Esophagus muscularis mucosa (tissue), 3 donors: Measurements from ENCODE around the gene SUPT6H.

Experiments
- EP300 ChIP-seq: sonication (generic); formaldehyde crosslinking; IDR thresholded peaks from one replicate; pipeline ENCODE4 v1.6.1; 2017; ENCODE audit warnings: antibody characterized with exemption
- POLR2AphosphoS5 ChIP-seq, 2 donors: sonication (generic); formaldehyde crosslinking; IDR thresholded peaks; one replicate each; pipeline ENCODE4 v1.6.1; 2017; ENCODE audit warnings: antibody characterized with exemption in 2 of 2

- peak; percentile 96 to 98 for TF ChIP-seq POLR2AphosphoS5 (IDR thresholded peaks at IDR 0.05)
- TF ChIP-seq EP300, result no peak
These were observed at the start of gene SUPT6H, which contains the start of gene SDF2 for GRCh38 chr17:28661635-28662526.
